ENCODE measurements around the gene LIM2. TPM values are rescaled to one million over a fixed set of nuclear protein-coding genes. Genes with fewer than 3 reads are reported as not detected.

The LIM2 gene
- total RNA-seq, 1 donor from 2014 or later: not detected

- ATAC-seq (ENCODE audit: low read depth): no peak
- Mint-ChIP-seq H3K36me3 (ENCODE audit: low read depth) (peaks cover 13% of the 10 kb centered on the region), H3K4me3 (peak overlapping the region; percentile 6), H3K27me3 (no peaks in the 10 kb centered on the region), H3K9me3 (no peaks in the 10 kb centered on the region), H3K27ac (peak overlapping the region; percentile 65), H3K4me1 (peaks cover 54% of the 10 kb centered on the region)
- ChIA-PET POLR2A (interaction anchor here (1.1 to 4.9 kb wide), 3 partner anchors 25 to 75 kb away, joined by 3 to 49 read pairs (median 3); partner anchors contain the start of gene SIGLEC10), CTCF (interaction anchor here (1.0 to 2.0 kb wide), 2 partner anchors 23 to 65 kb away, joined by 5 to 7 read pairs; partner anchors contain the start of gene ETFB)
- DNase-seq: no peak
- intact Hi-C loops (cut with micrococcal nuclease): no loop called here
- TF ChIP-seq CTCF (IDR thresholded peaks at IDR 0.05): no peak
Measured at GRCh38 chr19:51342631-51343569, 44.9 kb downstream of the LIM2 start.

- POLR2A ChIA-PET: interaction anchor here (0.8 to 4.9 kb wide), 3 partner anchors 25 to 76 kb away, joined by 3 to 49 read pairs (median 3); partner anchors contain the start of gene SIGLEC10
- intact Hi-C loops (cut with micrococcal nuclease): no loop called here
- Mint-ChIP-seq H3K9me3 (no peaks in the 10 kb centered on the region), H3K36me3 (ENCODE audit: low read depth) (peaks cover 6% of the 10 kb centered on the region), H3K4me1 (peaks cover 54% of the 10 kb centered on the region), H3K27ac (peak within 1 kb of the TSS; percentile 65), H3K4me3 (peak within 1 kb of the TSS; percentile 57), H3K27me3 (no peaks in the 10 kb centered on the region)
- CTCF ChIA-PET: interaction anchor here (0.7 to 2.1 kb wide), 2 partner anchors 75 to 80 kb away, joined by 3 to 5 read pairs; partner anchors contain the start of gene SIGLEC10
- DNase-seq: no peak
- no peak for ATAC-seq (ENCODE audit: low read depth)
- no peak for TF ChIP-seq CTCF (IDR thresholded peaks at IDR 0.05)
Measured at GRCh38 chr19:51341976-51342580, 45.7 kb downstream of the LIM2 start, which contains the start of gene VSIG10L. Gene VSIG10L, minus strand, starts transcription at chr19:51342139. Its CDS starts 15 bp downstream, at chr19:51342124.

DNA sequence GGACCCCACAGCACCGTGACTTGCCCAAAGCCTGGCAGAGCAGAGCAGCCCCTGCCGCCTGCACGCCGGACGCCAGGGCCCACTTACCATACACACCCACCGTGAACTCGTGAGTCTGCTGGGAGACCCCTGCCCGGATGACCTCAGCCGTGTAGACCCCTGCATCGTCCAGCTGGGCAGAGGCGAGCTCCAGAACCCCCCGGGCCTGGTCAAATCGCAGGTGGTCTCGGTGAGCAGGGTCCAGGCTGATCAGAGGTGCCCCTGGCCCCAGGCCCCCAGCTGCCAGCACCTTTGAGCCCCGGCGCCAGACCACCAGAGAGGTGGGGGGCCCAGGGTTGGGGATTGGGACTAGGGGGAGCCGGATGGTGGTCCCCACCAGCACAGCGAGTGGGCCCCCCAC is 46.7 kb downstream of the LIM2 start:
- H3K27ac Mint-ChIP-seq: peak overlapping the region; percentile 53
- ChIA-PET POLR2A (interaction anchor here (0.8 to 4.9 kb wide), 3 partner anchors 26 to 77 kb away, joined by 3 to 49 read pairs (median 22); partner anchors contain the start of gene SIGLEC10), CTCF (interaction anchor here (0.8 to 2.6 kb wide), 5 partner anchors 53 to 316 kb away, joined by 3 to 15 read pairs (median 8); no protein-coding TSS in a partner anchor)
- no peaks in the 10 kb centered on the region for H3K9me3 Mint-ChIP-seq
- H3K36me3 Mint-ChIP-seq (ENCODE audit: low read depth): no peaks in the 10 kb centered on the region
- ATAC-seq (ENCODE audit: low read depth) (no peak), DNase-seq (no peak)
- TF ChIP-seq CTCF (IDR thresholded peaks at IDR 0.05): no peak
- H3K4me3 Mint-ChIP-seq: peak overlapping the region; percentile 57
- no peaks in the 10 kb centered on the region for H3K27me3 Mint-ChIP-seq
- intact Hi-C loops (cut with micrococcal nuclease): no loop called here
- H3K4me1 Mint-ChIP-seq: peaks cover 54% of the 10 kb centered on the region

DNA sequence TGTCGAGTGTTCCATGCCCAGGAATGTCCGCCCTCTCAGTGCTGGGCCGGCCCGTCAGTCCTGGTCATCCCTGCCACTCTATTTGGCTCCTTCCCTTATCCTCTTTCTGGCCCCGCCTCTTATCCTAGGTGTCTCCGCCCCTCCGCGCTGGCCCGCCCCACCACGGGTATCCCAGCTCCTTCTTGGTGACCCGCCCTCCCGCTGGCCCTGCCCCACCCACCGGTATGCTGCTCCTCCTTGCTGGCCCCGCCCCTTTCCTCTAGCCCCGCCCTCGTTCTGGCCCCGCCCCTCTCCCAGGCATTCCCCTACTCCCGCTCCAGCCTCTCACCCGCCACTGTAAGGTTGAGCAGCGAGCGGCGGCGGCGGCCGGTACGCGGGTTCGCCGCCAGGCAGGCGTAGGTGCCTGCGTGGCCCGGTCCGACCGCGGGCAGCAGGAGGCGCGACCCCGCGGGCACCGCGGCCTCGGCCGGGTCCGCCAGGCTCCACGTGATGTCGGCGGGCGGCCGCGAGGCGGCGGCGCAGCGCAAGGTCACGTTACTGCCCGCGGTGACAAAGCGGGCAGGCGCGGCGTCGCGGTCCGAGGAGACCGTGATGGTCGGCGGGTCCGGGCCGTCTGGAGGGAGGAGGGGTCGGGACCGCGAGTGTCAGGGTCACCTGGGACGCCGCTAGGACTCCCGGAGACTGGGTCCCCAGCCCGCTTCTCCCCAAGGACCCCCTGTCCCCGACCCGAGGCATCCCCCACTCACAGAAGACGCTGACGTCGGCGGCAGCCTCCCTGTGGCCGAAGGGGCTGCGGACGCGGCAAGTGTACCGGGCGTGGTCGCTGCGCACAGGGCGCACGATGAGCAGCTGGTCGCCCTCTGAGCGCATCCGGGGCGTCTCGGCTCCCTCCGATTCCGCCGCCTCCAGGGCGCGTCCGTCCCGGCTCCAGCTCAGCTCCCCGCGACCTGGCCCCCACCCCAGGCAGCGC is 47.8 kb downstream of the LIM2 start:
- POLR2A ChIA-PET: interaction anchor here (0.6 to 4.9 kb wide), 15 partner anchors 9 to 317 kb away, joined by 3 to 49 read pairs (median 5); partner anchors contain the start of genes ETFB, NKG7 and SIGLEC10
- peaks cover 48% of the 10 kb centered on the region for H3K4me1 Mint-ChIP-seq
- H3K9me3 Mint-ChIP-seq: no peaks in the 10 kb centered on the region

More for the DNA sequence above, 47.8 kb downstream of the LIM2 start:
- intact Hi-C loops (cut with micrococcal nuclease): loop anchor here (1.0 to 5.0 kb wide), 11 partner anchors 27 to 439 kb away; partner anchors contain the start of gene SIGLEC10
- DNase-seq: peak; percentile 89
- CTCF ChIA-PET: interaction anchor here (0.6 to 2.9 kb wide), 18 partner anchors 11 to 364 kb away, joined by 3 to 17 read pairs (median 4); partner anchors contain the start of genes ETFB and SIGLEC10
- ATAC-seq (ENCODE audit: low read depth): peak; percentile 84
- no peaks in the 10 kb centered on the region for H3K36me3 Mint-ChIP-seq (ENCODE audit: low read depth)
- peak overlapping the region; percentile 75 for H3K27ac Mint-ChIP-seq
- H3K27me3 Mint-ChIP-seq: no peaks in the 10 kb centered on the region
- TF ChIP-seq CTCF (IDR thresholded peaks at IDR 0.05): no peak
- peak overlapping the region; percentile 91 for H3K4me3 Mint-ChIP-seq

Measured in activated B cell treated with CpG ODN at 0.5 μM for 24 hours (primary cell).